OCI-LY1 (cell line): Measurements from ENCODE around the gene P2RY12.

Source experiments
- EZH2 ChIP-seq: fragments of 200-600 bp; sonication (generic), shearing (Covaris generic); IDR thresholded peaks from 2 replicates; pipeline ENCODE4 v1.8.0; 2017; ENCODE audit warnings: borderline replicate concordance, mixed run types, mild to moderate bottlenecking, antibody characterized with exemption, low read length, moderate library complexity, mixed read lengths
- TF ChIP-seq, protein P1 (sequence below): fragments of 200-600 bp; sonication (generic), shearing (Covaris generic); IDR thresholded peaks from 2 replicates; pipeline ENCODE4 v1.5.1; 2017; ENCODE audit warnings: mild to moderate bottlenecking, antibody characterized with exemption, low read length, moderate library complexity, mixed read lengths

DNA sequence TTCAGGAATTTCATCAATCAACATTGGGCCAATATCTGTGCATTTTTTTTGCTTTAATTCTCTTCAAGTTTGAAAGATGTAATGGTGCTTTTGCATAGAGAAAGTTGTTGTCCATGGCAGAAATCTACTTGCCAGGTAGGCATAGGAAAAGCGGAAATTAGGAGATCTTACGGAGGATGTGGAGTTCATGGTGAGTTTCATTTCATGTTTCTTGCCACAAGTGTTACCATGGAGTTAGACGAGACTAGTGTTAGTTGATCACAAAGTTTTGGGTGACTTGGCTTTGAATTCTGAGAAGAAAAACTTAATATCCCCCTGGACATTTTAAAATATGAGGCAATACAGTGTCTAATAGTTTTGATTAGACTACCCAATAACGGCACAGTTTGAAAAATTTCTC, 54.2 kb downstream of the P2RY12 start:
- no peak for TF ChIP-seq EZH2
- TF ChIP-seq, protein P1, sequence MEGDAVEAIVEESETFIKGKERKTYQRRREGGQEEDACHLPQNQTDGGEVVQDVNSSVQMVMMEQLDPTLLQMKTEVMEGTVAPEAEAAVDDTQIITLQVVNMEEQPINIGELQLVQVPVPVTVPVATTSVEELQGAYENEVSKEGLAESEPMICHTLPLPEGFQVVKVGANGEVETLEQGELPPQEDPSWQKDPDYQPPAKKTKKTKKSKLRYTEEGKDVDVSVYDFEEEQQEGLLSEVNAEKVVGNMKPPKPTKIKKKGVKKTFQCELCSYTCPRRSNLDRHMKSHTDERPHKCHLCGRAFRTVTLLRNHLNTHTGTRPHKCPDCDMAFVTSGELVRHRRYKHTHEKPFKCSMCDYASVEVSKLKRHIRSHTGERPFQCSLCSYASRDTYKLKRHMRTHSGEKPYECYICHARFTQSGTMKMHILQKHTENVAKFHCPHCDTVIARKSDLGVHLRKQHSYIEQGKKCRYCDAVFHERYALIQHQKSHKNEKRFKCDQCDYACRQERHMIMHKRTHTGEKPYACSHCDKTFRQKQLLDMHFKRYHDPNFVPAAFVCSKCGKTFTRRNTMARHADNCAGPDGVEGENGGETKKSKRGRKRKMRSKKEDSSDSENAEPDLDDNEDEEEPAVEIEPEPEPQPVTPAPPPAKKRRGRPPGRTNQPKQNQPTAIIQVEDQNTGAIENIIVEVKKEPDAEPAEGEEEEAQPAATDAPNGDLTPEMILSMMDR: no peak
